Spleen (tissue), 7 donors: ENCODE results near the gene CLCF1.

Experiments
- CTCF ChIP-seq, 11 experiments: fragments of 200-600 bp in 7 of 11; fragments of 450-650 bp in 4 of 11; sonication (generic) in 4 of 11; IDR thresholded peaks in 8 of 11; conservative IDR thresholded peaks in 3 of 11; 1 replicate in 7 of 11; 2 replicates in 4 of 11; pipeline versions ENCODE4 v1.4.0 to v1.8.0; 2016 to 2021; ENCODE audit warnings: antibody characterized with exemption in 11 of 11, inconsistent platforms in 4 of 11, mild to moderate bottlenecking in 1 of 11
- POLR2A ChIP-seq, 3 donors: fragments of 450-650 bp; IDR thresholded peaks; one replicate each; pipeline ENCODE4 v1.5.1; 2017; ENCODE audit warnings: antibody characterized with exemption in 3 of 3, mild to moderate bottlenecking in 1 of 3
- POLR2AphosphoS5 ChIP-seq, 3 donors: sonication (generic); formaldehyde crosslinking; IDR thresholded peaks; one replicate each; pipeline ENCODE4 v1.5.1; 2017; ENCODE audit warnings: antibody characterized with exemption in 3 of 3
- donor health status: DM: no; HTN: no; CAD: no; lungs with moderate emphysema.
- donor health status: DM: no; HTN: no; CAD: no.
- donor health status: DM: no; HTN: no; CAD: no.

GRCh38 chr11:67389477-67389876, 16.1 kb upstream of the CLCF1 start:
- TF ChIP-seq CTCF (IDR thresholded peaks at IDR 0.05 in 8 of 11, conservative IDR thresholded peaks at IDR 0.05 in 3 of 11) (peak; percentile 40 to 76 (median 60)), POLR2A (IDR thresholded peaks at IDR 0.05) (no peak), POLR2AphosphoS5 (IDR thresholded peaks at IDR 0.05) (peak in 1 of 3 donors; percentile 16)
